Peyer's patch (tissue), 4 donors: ENCODE measurements around the gene SPSB2. TPM values are rescaled to one million over a fixed set of nuclear protein-coding genes. Genes with fewer than 3 reads are reported as not detected.
"Not testable (repeated sequence)": the region's sequence is repeated elsewhere in the genome, so short reads cannot be mapped to it uniquely, and the experiment has no call there.

Experiments used
- DNase-seq, 3 donors: peaks; one replicate each; pipeline ENCODE4 v3.0.0-alpha.2; 2017 to 2019
- H3K27ac ChIP-seq, 4 donors: fragments of 200-600 bp; sonication (generic); one replicate each; pipeline ENCODE4 v1.5.1; 2016 to 2019
- H3K27me3 ChIP-seq, 2 donors: fragments of 200-600 bp; sonication (generic); one replicate each; pipeline ENCODE4 v1.5.1; 2019
- H3K36me3 ChIP-seq, 3 donors: fragments of 200-600 bp; sonication (generic); one replicate each; pipeline ENCODE4 v1.5.1; 2016 to 2019
- H3K4me1 ChIP-seq, 4 donors: fragments of 200-600 bp; sonication (generic); one replicate each; pipeline ENCODE4 v1.5.1; 2016 to 2019
- H3K4me3 ChIP-seq, 4 donors: fragments of 200-600 bp; sonication (generic); 1 replicate in 3 of 4; 2 replicates in 1 of 4; pipeline ENCODE4 v1.5.1; 2016 to 2019; ENCODE audit warnings: mild to moderate bottlenecking in 1 of 4
- H3K9me3 ChIP-seq, 4 donors: fragments of 200-600 bp; sonication (generic); one replicate each; pipeline ENCODE4 v1.5.1; 2016 to 2019; ENCODE audit warnings: mild to moderate bottlenecking in 1 of 4
- CTCF ChIP-seq, 6 experiments: fragments of 450-650 bp in 4 of 6; fragments of 200-600 bp in 2 of 6; sonication (generic) in 1 of 6; IDR thresholded peaks; one replicate each; pipeline ENCODE4 v1.5.1; 2017 to 2019; ENCODE audit warnings: antibody characterized with exemption in 6 of 6, mild to moderate bottlenecking in 3 of 6, moderate library complexity in 1 of 6
- POLR2A ChIP-seq, 2 donors: fragments of 450-650 bp; IDR thresholded peaks; one replicate each; pipeline ENCODE4 v1.5.1; 2017; ENCODE audit warnings: antibody characterized with exemption in 2 of 2, mild to moderate bottlenecking in 2 of 2, moderate library complexity in 2 of 2
- total RNA-seq, 4 donors: library from RNA; depleted of rRNA; stranded (reverse); fragments of >200 nt; gene quantifications; one replicate each; pipeline ENCODE4 v1.1.0, GENCODE V29; 2016

The SPSB2 gene
- total RNA-seq, 4 donors from 2014 or later = 4.1 to 12.3 (median 9.9) TPM

DNA sequence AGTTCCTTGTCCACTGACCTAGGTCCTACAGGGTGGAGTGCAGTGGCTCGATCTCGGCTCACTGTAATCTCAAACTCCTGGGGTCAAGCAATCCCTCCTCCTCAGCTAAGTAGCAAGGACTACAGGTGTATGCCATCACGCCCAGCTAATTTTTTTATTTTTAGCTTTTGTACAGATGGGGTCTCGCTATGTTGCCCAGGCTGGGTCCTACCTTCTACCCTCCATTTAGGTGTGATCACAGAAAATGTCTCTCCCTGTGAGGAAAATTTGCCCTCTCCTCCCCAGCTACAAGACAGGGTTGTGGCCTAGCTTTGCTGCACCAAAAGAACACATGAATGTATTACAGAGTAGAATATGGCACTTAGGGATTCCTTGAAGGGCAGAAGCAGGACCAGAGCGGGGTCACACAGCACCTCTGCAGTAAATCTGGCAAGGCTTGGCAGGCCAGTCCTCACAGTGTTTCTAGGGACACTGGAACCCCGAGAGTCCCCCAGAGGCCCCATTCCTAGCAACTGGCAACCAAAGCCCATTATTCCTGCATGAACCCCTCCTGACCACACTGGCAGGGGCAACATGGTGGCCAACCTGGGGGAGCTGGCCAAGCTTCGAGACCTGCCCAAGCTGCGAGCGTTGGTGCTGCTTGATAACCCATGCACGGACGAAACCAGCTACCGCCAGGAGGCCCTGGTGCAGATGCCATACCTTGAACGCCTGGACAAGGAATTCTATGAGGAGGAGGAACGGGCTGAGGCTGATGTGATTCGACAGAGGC, 39.2 kb upstream of the SPSB2 start:
- TF ChIP-seq POLR2A (IDR thresholded peaks at IDR 0.05) (no peak), CTCF (IDR thresholded peaks at IDR 0.05) (no peak)
- Histone ChIP-seq H3K27me3 (no peaks in the 10 kb centered on the region), H3K4me3 (no peak overlapping the region), H3K4me1 (peaks cover 0 to 18% (median 8%) of the 10 kb centered on the region in 4 donors), H3K9me3 (no peaks in the 10 kb centered on the region), H3K27ac (no peak overlapping the region), H3K36me3 (no peaks in the 10 kb centered on the region)
- DNase-seq = no peak

GRCh38 chr12:6909421-6910145, 36.5 kb upstream of the SPSB2 start:
- DNase-seq = no peak
- H3K4me3 ChIP-seq = no peak overlapping the region
- H3K4me1 ChIP-seq = peaks cover 0 to 12% (median 3%) of the 10 kb centered on the region in 4 donors
- H3K9me3 ChIP-seq = no peaks in the 10 kb centered on the region
- TF ChIP-seq POLR2A (IDR thresholded peaks at IDR 0.05) (no peak), CTCF (IDR thresholded peaks at IDR 0.05) (no peak)
- H3K27me3 ChIP-seq = no peaks in the 10 kb centered on the region
- H3K36me3 ChIP-seq = no peaks in the 10 kb centered on the region
- no peak overlapping the region for H3K27ac ChIP-seq

GRCh38 chr12:6908141-6908540, 35.0 kb upstream of the SPSB2 start:
- H3K27ac ChIP-seq, DNase-seq, H3K4me3 ChIP-seq, H3K36me3 ChIP-seq, H3K4me1 ChIP-seq, H3K9me3 ChIP-seq, H3K27me3 ChIP-seq: not testable (repeated sequence)

- peaks cover 0 to 7% (median 5%) of the 10 kb centered on the region in 4 donors for H3K4me1 ChIP-seq
- no peaks in the 10 kb centered on the region for H3K9me3 ChIP-seq
- no peaks in the 10 kb centered on the region for H3K27me3 ChIP-seq
- TF ChIP-seq POLR2A (IDR thresholded peaks at IDR 0.05) = no peak
- no peak for TF ChIP-seq CTCF (IDR thresholded peaks at IDR 0.05)
- DNase-seq = no peak
- peak overlapping the region in 3 of 4 donors; percentile 57 to 67 (median 65) for H3K4me3 ChIP-seq
- H3K27ac ChIP-seq = peak overlapping the region in 2 of 4 donors; percentile 75 to 76
- no peaks in the 10 kb centered on the region for H3K36me3 ChIP-seq
These were observed 32.4 kb upstream of the SPSB2 start for GRCh38 chr12:6905414-6906040.

DNA sequence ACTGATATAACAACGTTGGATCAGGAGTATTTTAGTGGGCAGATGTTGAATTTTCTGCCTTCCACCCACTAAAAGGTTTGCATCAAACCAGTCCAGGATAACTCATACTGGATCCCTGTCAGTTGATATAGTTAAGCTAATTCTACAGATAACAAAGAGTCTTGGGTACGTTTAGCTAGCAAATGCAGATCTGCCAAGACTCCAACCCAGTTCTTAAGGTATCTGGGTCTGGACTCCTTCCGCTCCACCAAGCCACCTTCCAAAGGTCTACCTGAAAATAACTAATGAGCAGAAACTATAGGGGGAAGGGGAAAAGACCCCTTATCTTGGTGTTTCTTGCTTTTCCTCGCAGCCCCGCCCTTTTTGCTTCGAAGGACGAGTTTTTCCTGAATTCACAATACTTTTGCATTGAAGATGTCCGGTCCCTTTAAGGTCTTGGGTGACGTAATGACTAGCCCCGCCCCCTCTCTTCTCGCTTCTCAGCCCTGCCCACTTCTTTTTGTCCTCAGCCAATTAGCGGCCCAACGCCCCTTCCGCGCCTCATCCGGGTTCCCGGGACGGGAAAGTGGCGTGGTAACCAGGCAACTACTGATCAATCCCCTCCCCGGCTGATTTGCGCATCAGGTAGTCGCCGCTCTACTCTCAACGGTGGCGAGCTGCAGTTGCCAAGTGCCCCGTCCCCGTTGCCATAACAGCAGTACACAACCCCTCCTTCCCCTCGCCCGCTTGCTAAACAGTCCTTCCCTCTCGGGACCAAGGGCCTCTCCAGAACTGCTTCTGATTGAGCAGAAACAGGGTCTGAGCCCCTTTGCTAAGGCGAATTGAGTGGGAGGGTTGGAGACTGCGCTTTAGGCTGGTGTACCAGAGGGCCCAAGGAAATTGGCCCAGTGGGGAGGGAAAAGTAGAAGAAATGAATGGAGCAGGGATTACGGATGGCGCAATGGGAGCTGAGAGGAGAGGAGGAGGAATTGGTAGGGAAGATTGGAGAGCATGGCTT, 31.5 kb upstream of the SPSB2 start, which contains the start of gene LRRC23:
TSS of gene LRRC23 (plus strand) at position 543 of the 997 bp plus-strand sequence. CDS start 812 bp downstream, outside the sequence.
- TF ChIP-seq POLR2A (IDR thresholded peaks at IDR 0.05) (peak in 1 of 2 donors; percentile 31), CTCF (IDR thresholded peaks at IDR 0.05) (no peak)
- Histone ChIP-seq H3K36me3 (no peaks in the 10 kb centered on the region), H3K27me3 (no peaks in the 10 kb centered on the region), H3K9me3 (no peaks in the 10 kb centered on the region), H3K27ac (peak within 1 kb of the TSS; percentile 62 to 76 (median 72)), H3K4me1 (peaks cover 0 to 13% (median 8%) of the 10 kb centered on the region in 4 donors), H3K4me3 (peak within 1 kb of the TSS; percentile 44 to 67 (median 61))
- peak; percentile 97 to 99 (median 98) for DNase-seq
